Liver (tissue), 9 donors: Measurements from ENCODE around the gene VEPH1. TPM values are rescaled to one million over a fixed set of nuclear protein-coding genes. Genes with fewer than 3 reads are reported as not detected.

Source experiments
- DNase-seq: peaks from one replicate; pipeline ENCODE4 v3.0.0-alpha.2; 2017; ENCODE audit warnings: low spot score
- H3K27ac ChIP-seq, 2 donors: one replicate each; pipeline ENCODE4 v1.7.0; 2013; ENCODE audit warnings: inconsistent platforms in 2 of 2, low read length in 2 of 2, control low read depth in 1 of 2, low read depth in 1 of 2, mild to moderate bottlenecking in 1 of 2
- H3K27me3 ChIP-seq, 4 donors: one replicate each; pipeline versions ENCODE4 v1.6.1 to v1.7.0; 2013; ENCODE audit warnings: low read length in 3 of 4, inconsistent platforms in 1 of 4, mild to moderate bottlenecking in 1 of 4, moderate library complexity in 1 of 4; ENCODE audit not compliant: control insufficient read depth in 4 of 4, insufficient read depth in 4 of 4
- H3K36me3 ChIP-seq, 4 donors: one replicate each; pipeline versions ENCODE4 v1.6.1 to v1.7.0; 2013; ENCODE audit warnings: low read length in 3 of 4, mild to moderate bottlenecking in 3 of 4, low read depth in 1 of 4, moderate library complexity in 1 of 4; ENCODE audit not compliant: control insufficient read depth in 4 of 4, insufficient read depth in 3 of 4
- H3K4me1 ChIP-seq, 4 donors: one replicate each; pipeline versions ENCODE4 v1.6.1 to v1.7.0; 2013; ENCODE audit warnings: low read length in 3 of 4, mild to moderate bottlenecking in 3 of 4, moderate library complexity in 1 of 4; ENCODE audit not compliant: control insufficient read depth in 4 of 4, insufficient read depth in 4 of 4
- H3K4me3 ChIP-seq, 3 donors: one replicate each; pipeline versions ENCODE4 v1.6.1 to v1.7.0; 2013; ENCODE audit warnings: low read length in 3 of 3, control low read depth in 1 of 3, low read depth in 1 of 3, mild to moderate bottlenecking in 1 of 3
- H3K9ac ChIP-seq, 2 donors: one replicate each; pipeline ENCODE4 v1.7.0; 2013; ENCODE audit warnings: low read length in 2 of 2, mild to moderate bottlenecking in 2 of 2, moderate library complexity in 2 of 2, control low read depth in 1 of 2, low read depth in 1 of 2
- H3K9me3 ChIP-seq, 4 donors: one replicate each; pipeline versions ENCODE4 v1.6.1 to v1.7.0; 2013; ENCODE audit warnings: low read length in 3 of 4; ENCODE audit not compliant: control insufficient read depth in 4 of 4
- EGR1 ChIP-seq, 2 donors: IDR thresholded peaks; 2 replicates each; pipeline ENCODE4 v1.6.1; 2016 to 2018; ENCODE audit warnings: antibody characterized with exemption in 2 of 2, low read depth in 2 of 2
- GABPA ChIP-seq, 2 donors: IDR thresholded peaks in 1 of 2; conservative IDR thresholded peaks in 1 of 2; 2 replicates each; pipeline ENCODE4 v1.6.1; 2016; ENCODE audit warnings: antibody characterized with exemption in 2 of 2, mild to moderate bottlenecking in 1 of 2, moderate library complexity in 1 of 2
- JUND ChIP-seq, 2 donors: IDR thresholded peaks; 2 replicates each; pipeline ENCODE4 v1.6.1; 2016; ENCODE audit warnings: antibody characterized with exemption in 2 of 2
- RAD21 ChIP-seq, 2 donors: IDR thresholded peaks; 2 replicates each; pipeline ENCODE4 v1.6.1; 2016; ENCODE audit warnings: antibody characterized with exemption in 2 of 2, mild to moderate bottlenecking in 2 of 2
- REST ChIP-seq: IDR thresholded peaks from 2 replicates; pipeline ENCODE4 v1.6.1; 2016; ENCODE audit warnings: antibody characterized with exemption, mild to moderate bottlenecking
- RXRA ChIP-seq, 2 donors: IDR thresholded peaks; 2 replicates each; pipeline ENCODE4 v1.6.1; 2017 to 2018; ENCODE audit warnings: antibody characterized with exemption in 2 of 2, mild to moderate bottlenecking in 1 of 2
- TAF1 ChIP-seq: conservative IDR thresholded peaks from 2 replicates; pipeline ENCODE4 v1.6.1; 2016; ENCODE audit warnings: antibody characterized with exemption, mild to moderate bottlenecking
- WGBS: extraction: QIAGEN DNeasy Blood & Tissue Kit; methylation state at CpG from one replicate; pipeline ENCODE4 v1.1.7; 2013; 5-methylcytosine and 5-hydroxymethylcytosine counted together
- polyA plus RNA-seq, 2 donors: library from polyadenylated mRNA; stranded (reverse) in 1 of 2; unstranded in 1 of 2; fragments of 200-250 nt in 1 of 2; fragments of >200 nt in 1 of 2; fragmentation: Nextera tagmentation in 1 of 2; extraction: Ambion mirVana in 1 of 2; gene quantifications; one replicate each; pipeline versions ENCODE4 v1.2.1 to v1.2.3, GENCODE V29; 2013 to 2015
- total RNA-seq, 2 donors: library from RNA; depleted of rRNA; stranded (reverse); fragments of >200 nt; gene quantifications; one replicate each; pipeline ENCODE4 v1.2.3, GENCODE V29; 2014
- TF ChIP-seq, protein P1 (sequence below): fragments of 150-350 bp; IDR thresholded peaks from 2 replicates; pipeline ENCODE4 v1.5.1; 2017; ENCODE audit warnings: improper control_type of control experiment, low read depth, low read length; ENCODE audit not compliant: missing input control
- donor health status: healthy.
- donor health status: healthy.
- donor health status: healthy.
- donor health status: healthy.
- donor health status: healthy.

The VEPH1 gene
- total and polyA plus RNA-seq, 4 donors, result 0.60 to 3.3 (median 1.2) TPM

- TF ChIP-seq REST, result no peak
Observed at GRCh38 chr3:157412323-157412855, 90.8 kb downstream of the VEPH1 start (continued).

DNA sequence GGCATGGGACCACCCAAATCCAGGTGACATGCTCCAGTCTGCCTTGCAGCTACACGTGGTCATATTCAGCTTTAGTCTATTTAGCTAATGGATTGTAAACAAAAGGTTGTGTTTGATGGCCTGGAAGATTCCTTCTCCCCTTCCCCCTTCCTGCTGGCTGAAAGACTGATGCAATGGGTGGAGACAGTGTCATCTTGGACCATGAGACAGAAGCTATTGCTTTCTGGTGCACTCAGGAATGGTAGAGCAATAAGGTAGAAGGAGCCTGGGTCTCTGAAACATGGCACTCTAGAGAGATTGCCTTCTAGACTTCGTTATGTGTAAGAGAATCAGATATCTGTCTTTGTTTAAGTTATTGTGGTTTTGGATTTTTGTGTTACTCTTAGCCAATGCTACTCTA lies 92.3 kb downstream of the VEPH1 start:
- H3K27ac ChIP-seq, result no peak overlapping the region
- H3K4me3 ChIP-seq, result no peak overlapping the region
- no peaks in the 10 kb centered on the region for H3K36me3 ChIP-seq
- TF ChIP-seq RAD21 (IDR thresholded peaks at IDR 0.05) (no peak), EGR1 (IDR thresholded peaks at IDR 0.05; ENCODE audit: low read depth in 2 of 2) (no peak), JUND (IDR thresholded peaks at IDR 0.05) (no peak), REST (no peak), GABPA (IDR thresholded peaks at IDR 0.05 in 1 of 2, conservative IDR thresholded peaks at IDR 0.05 in 1 of 2) (no peak), RXRA (IDR thresholded peaks at IDR 0.05) (no peak), TAF1 (no peak)
- TF ChIP-seq, protein P1, sequence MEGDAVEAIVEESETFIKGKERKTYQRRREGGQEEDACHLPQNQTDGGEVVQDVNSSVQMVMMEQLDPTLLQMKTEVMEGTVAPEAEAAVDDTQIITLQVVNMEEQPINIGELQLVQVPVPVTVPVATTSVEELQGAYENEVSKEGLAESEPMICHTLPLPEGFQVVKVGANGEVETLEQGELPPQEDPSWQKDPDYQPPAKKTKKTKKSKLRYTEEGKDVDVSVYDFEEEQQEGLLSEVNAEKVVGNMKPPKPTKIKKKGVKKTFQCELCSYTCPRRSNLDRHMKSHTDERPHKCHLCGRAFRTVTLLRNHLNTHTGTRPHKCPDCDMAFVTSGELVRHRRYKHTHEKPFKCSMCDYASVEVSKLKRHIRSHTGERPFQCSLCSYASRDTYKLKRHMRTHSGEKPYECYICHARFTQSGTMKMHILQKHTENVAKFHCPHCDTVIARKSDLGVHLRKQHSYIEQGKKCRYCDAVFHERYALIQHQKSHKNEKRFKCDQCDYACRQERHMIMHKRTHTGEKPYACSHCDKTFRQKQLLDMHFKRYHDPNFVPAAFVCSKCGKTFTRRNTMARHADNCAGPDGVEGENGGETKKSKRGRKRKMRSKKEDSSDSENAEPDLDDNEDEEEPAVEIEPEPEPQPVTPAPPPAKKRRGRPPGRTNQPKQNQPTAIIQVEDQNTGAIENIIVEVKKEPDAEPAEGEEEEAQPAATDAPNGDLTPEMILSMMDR, result no peak
- no peak overlapping the region for H3K9ac ChIP-seq
- H3K27me3 ChIP-seq, result no peaks in the 10 kb centered on the region
- DNase-seq, result no peak
- H3K9me3 ChIP-seq, result peaks cover 0 to 2% (median 0%) of the 10 kb centered on the region in 4 donors
- WGBS, result 58% methylated on average over 2 of the region's 2 CpGs
- H3K4me1 ChIP-seq, result no peaks in the 10 kb centered on the region

DNA sequence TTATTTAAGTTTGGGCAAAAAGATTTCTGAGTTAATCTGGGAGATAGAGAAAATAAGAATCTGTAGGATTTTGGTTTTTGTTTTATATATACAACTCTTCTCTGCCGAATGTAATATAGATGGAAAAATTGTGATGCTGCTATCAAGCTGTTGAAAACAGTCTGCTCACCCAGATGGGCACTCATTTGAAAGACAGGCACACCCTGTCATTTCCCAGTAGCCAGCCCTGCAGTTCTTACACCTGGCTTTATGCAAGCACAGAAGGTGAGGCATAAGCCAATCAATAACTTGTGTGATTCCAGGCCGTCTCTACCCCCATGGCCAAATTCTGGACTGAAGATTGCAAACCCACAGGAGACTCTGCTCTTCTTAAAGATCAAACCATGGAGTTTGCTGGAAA lies 93.7 kb downstream of the VEPH1 start:
- H3K4me1 ChIP-seq, result no peaks in the 10 kb centered on the region
- H3K4me3 ChIP-seq, result no peak overlapping the region
- no peak overlapping the region for H3K27ac ChIP-seq
- no peak overlapping the region for H3K9ac ChIP-seq
- H3K9me3 ChIP-seq, result peaks cover 0 to 2% (median 0%) of the 10 kb centered on the region in 4 donors
- TF ChIP-seq REST, result no peak
- TF ChIP-seq GABPA (IDR thresholded peaks at IDR 0.05 in 1 of 2, conservative IDR thresholded peaks at IDR 0.05 in 1 of 2), result no peak
- DNase-seq, result no peak
- 64% methylated on average over 2 of the region's 2 CpGs for WGBS
- no peaks in the 10 kb centered on the region for H3K36me3 ChIP-seq
- no peaks in the 10 kb centered on the region for H3K27me3 ChIP-seq
